Hepatocyte (in vitro differentiated cells): Measurements from ENCODE around the gene STAM. TPM values are rescaled to one million over a fixed set of nuclear protein-coding genes. Genes with fewer than 3 reads are reported as not detected.

Source experiments
- DNase-seq: peaks from one replicate; pipeline ENCODE4 v3.0.0-alpha.2; 2016; ENCODE audit warnings: low spot score
- H2AFZ ChIP-seq: fragments of 200-600 bp; sonication (generic); 2 replicates; pipeline ENCODE4 v1.6.0; 2016; ENCODE audit warnings: antibody characterized with exemption, mild to moderate bottlenecking
- H3K27ac ChIP-seq: fragments of 200-600 bp; sonication (generic); 2 replicates; pipeline ENCODE4 v1.5.1; 2016; ENCODE audit warnings: mild to moderate bottlenecking
- H3K27me3 ChIP-seq: fragments of 200-600 bp; sonication (generic); 2 replicates; pipeline ENCODE4 v1.6.1; 2016
- H3K36me3 ChIP-seq: fragments of 200-600 bp; sonication (generic); replicated peaks from 2 replicates; pipeline ENCODE4 v1.5.1; 2016; ENCODE audit warnings: low read depth; ENCODE audit not compliant: insufficient read depth
- H3K4me1 ChIP-seq: fragments of 200-600 bp; sonication (generic); 2 replicates; pipeline ENCODE4 v1.5.1; 2016; ENCODE audit warnings: mild to moderate bottlenecking, moderate library complexity; ENCODE audit not compliant: insufficient read depth
- H3K4me2 ChIP-seq: fragments of 200-600 bp; sonication (generic); 2 replicates; pipeline ENCODE4 v1.6.0; 2016
- H3K4me3 ChIP-seq: fragments of 200-600 bp; sonication (generic); 2 replicates; pipeline ENCODE4 v1.5.1; 2016; ENCODE audit warnings: mild to moderate bottlenecking
- H3K79me2 ChIP-seq: fragments of 200-600 bp; sonication (generic); 2 replicates; pipeline ENCODE4 v1.6.0; 2017; ENCODE audit warnings: mild to moderate bottlenecking
- H3K9me2 ChIP-seq: fragments of 200-600 bp; sonication (generic); replicated peaks from 2 replicates; pipeline ENCODE4 v1.6.0; 2017; ENCODE audit warnings: mild to moderate bottlenecking; ENCODE audit not compliant: insufficient read depth
- H3K9me3 ChIP-seq: fragments of 200-600 bp; sonication (generic); 2 replicates; pipeline ENCODE4 v1.5.1; 2016; ENCODE audit warnings: low read depth, mild to moderate bottlenecking
- H4K20me1 ChIP-seq: fragments of 200-600 bp; sonication (generic); 2 replicates; pipeline ENCODE4 v1.6.0; 2016; ENCODE audit warnings: mild to moderate bottlenecking; ENCODE audit not compliant: insufficient read depth, poor library complexity, severe bottlenecking
- CTCF ChIP-seq: fragments of 200-600 bp; sonication (generic); IDR thresholded peaks from 2 replicates; pipeline ENCODE4 v1.5.1; 2016; ENCODE audit warnings: antibody characterized with exemption, mild to moderate bottlenecking; ENCODE audit not compliant: poor library complexity
- EZH2 ChIP-seq: fragments of 200-600 bp; sonication (generic); IDR thresholded peaks from 2 replicates; pipeline ENCODE4 v1.6.1; 2016; ENCODE audit warnings: antibody characterized with exemption, mild to moderate bottlenecking, borderline replicate concordance
- EZH2phosphoT487 ChIP-seq: fragments of 200-600 bp; sonication (generic); IDR thresholded peaks from one replicate; pipeline ENCODE4 v1.6.1; 2018; ENCODE audit warnings: antibody characterized with exemption, mild to moderate bottlenecking, low read depth, moderate library complexity; ENCODE audit not compliant: unreplicated experiment, severe bottlenecking
- WGBS: methylation state at CpG from one replicate; pipeline ENCODE4 v1.1.6; 2016; ENCODE audit warnings: low lambda C conversion rate; ENCODE audit errors: missing lambda C conversion rate; 5-methylcytosine and 5-hydroxymethylcytosine counted together
- polyA plus RNA-seq: library from polyadenylated mRNA; unstranded; fragments of >200 nt; fragmentation: Nextera tagmentation; extraction: Ambion mirVana; gene quantifications from 2 replicates; pipeline ENCODE4 v1.2.1, GENCODE V29; 2016
- total RNA-seq: library from RNA; depleted of rRNA; stranded (reverse); fragments of >200 nt; gene quantifications from 2 replicates; pipeline ENCODE4 v1.2.3, GENCODE V29; 2014

The STAM gene
- total and polyA plus RNA-seq, 2 experiments from 2014 or later: 20.6 to 29.9 TPM

GRCh38 chr10:17712053-17712452 lies 68.1 kb downstream of the STAM start:
- Histone ChIP-seq H2AFZ (no peak overlapping the region), H3K9me3 (no peaks in the 10 kb centered on the region), H3K36me3 (no peaks in the 10 kb centered on the region), H3K27ac (no peak overlapping the region), H3K79me2 (no peaks in the 10 kb centered on the region), H3K27me3 (no peaks in the 10 kb centered on the region), H3K4me3 (no peak overlapping the region), H3K4me1 (no peaks in the 10 kb centered on the region), H3K9me2 (no peaks in the 10 kb centered on the region), H3K4me2 (no peak overlapping the region), H4K20me1 (no peaks in the 10 kb centered on the region)
- TF ChIP-seq EZH2 (no peak), EZH2phosphoT487 (no peak), CTCF (no peak)
- 96% methylated on average over 5 of the region's 5 CpGs for WGBS
- DNase-seq: no peak

- no peak overlapping the region for H3K4me3 ChIP-seq
- WGBS: 90% methylated on average over 18 of the region's 18 CpGs
Observed at GRCh38 chr10:17712717-17713471, 68.9 kb downstream of the STAM start.

GRCh38 chr10:17713758-17714157 lies 69.8 kb downstream of the STAM start:
- Histone ChIP-seq H2AFZ (no peak overlapping the region), H3K9me2 (no peaks in the 10 kb centered on the region), H3K27me3 (no peaks in the 10 kb centered on the region), H3K36me3 (no peaks in the 10 kb centered on the region), H3K9me3 (no peaks in the 10 kb centered on the region), H4K20me1 (no peaks in the 10 kb centered on the region), H3K4me1 (no peaks in the 10 kb centered on the region), H3K4me2 (no peak overlapping the region), H3K4me3 (no peak overlapping the region), H3K79me2 (no peaks in the 10 kb centered on the region), H3K27ac (no peak overlapping the region)
- TF ChIP-seq EZH2 (no peak), EZH2phosphoT487 (no peak), CTCF (no peak)
- DNase-seq: no peak
- WGBS: 90% methylated on average over 10 of the region's 10 CpGs

More at GRCh38 chr10:17712717-17713471, 68.9 kb downstream of the STAM start:
- no peaks in the 10 kb centered on the region for H4K20me1 ChIP-seq
- H3K4me1 ChIP-seq: no peaks in the 10 kb centered on the region
- H3K9me3 ChIP-seq: no peaks in the 10 kb centered on the region
- H3K4me2 ChIP-seq: no peak overlapping the region
- H3K79me2 ChIP-seq: no peaks in the 10 kb centered on the region
- no peak for TF ChIP-seq EZH2
- no peak for TF ChIP-seq CTCF
- no peak for TF ChIP-seq EZH2phosphoT487
- H3K36me3 ChIP-seq: no peaks in the 10 kb centered on the region
- no peak for DNase-seq
- no peak overlapping the region for H2AFZ ChIP-seq
- no peaks in the 10 kb centered on the region for H3K9me2 ChIP-seq
- no peak overlapping the region for H3K27ac ChIP-seq
- H3K27me3 ChIP-seq: no peaks in the 10 kb centered on the region
